ENCODE results near the gene ARMCX1. TPM values are rescaled to one million over a fixed set of nuclear protein-coding genes. Genes with fewer than 3 reads are reported as not detected.

ARMCX1 gene
- total RNA-seq, 1 experiment from 2014 or later: not detected

DNA sequence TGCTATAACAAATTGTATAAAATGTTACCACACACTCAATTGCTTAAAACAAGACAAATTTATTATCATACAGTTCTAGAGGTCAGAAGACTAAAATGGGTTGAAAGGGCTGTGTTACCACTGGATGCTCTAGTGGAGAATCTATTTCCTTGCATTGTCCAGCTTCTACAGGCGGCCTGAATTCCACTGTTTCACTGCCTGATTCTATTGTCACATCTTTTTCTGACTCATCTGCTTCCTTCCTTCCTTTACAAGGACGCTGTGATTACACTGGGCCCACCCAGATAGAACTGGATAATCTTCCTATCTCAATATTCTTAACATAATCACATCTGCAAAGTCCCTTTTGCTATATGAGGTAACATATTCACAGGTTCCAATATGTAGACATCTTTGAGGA, 19.4 kb upstream of the ARMCX1 start:
- no peak for TF ChIP-seq CTCF (IDR thresholded peaks at IDR 0.05; ENCODE audit: insufficient read depth in 1 of 2, low read depth in 1 of 2, low read length in 1 of 2, severe bottlenecking in 1 of 2, unreplicated experiment in 1 of 2)
- no peaks in the 10 kb centered on the region for H3K36me3 ChIP-seq (ENCODE audit: control insufficient read depth, insufficient read depth, low read length)
- no peak overlapping the region for H3K27ac Mint-ChIP-seq (ENCODE audit: unreplicated experiment)
- no peak overlapping the region for H3K4me3 ChIP-seq (ENCODE audit: low read depth, low read length)
- H3K27me3 Mint-ChIP-seq (ENCODE audit: insufficient read depth, unreplicated experiment): no peaks in the 10 kb centered on the region
- no peak overlapping the region for H3K4me3 Mint-ChIP-seq (ENCODE audit: unreplicated experiment)
- H3K4me1 Mint-ChIP-seq (ENCODE audit: low read depth, unreplicated experiment): no peaks in the 10 kb centered on the region
- no peaks in the 10 kb centered on the region for H3K9me3 Mint-ChIP-seq (ENCODE audit: unreplicated experiment)
- no peak for DNase-seq
- H3K9me3 ChIP-seq: no peaks in the 10 kb centered on the region
- no TSS peak for BruUV-seq (replicated peaks)
- intact Hi-C loops (cut with micrococcal nuclease; ENCODE audit: unreplicated experiment): no loop called here
- ChIA-PET CTCF (no interaction called here), POLR2A (no interaction called here)
- H3K27me3 ChIP-seq (replicated peaks; ENCODE audit: control insufficient read depth, insufficient read depth, low read length): no peaks in the 10 kb centered on the region
- no peaks in the 10 kb centered on the region for H3K36me3 Mint-ChIP-seq (ENCODE audit: insufficient read depth, unreplicated experiment)
- no peaks in the 10 kb centered on the region for H3K4me1 ChIP-seq

- Histone ChIP-seq H3K9me3 (no peaks in the 10 kb centered on the region), H3K36me3 (ENCODE audit: control insufficient read depth, insufficient read depth, low read length) (no peaks in the 10 kb centered on the region), H3K4me1 (no peaks in the 10 kb centered on the region), H3K27me3 (replicated peaks; ENCODE audit: control insufficient read depth, insufficient read depth, low read length) (no peaks in the 10 kb centered on the region), H3K4me3 (ENCODE audit: low read depth, low read length) (no peak overlapping the region)
- Mint-ChIP-seq H3K9me3 (ENCODE audit: unreplicated experiment) (no peaks in the 10 kb centered on the region), H3K27ac (ENCODE audit: unreplicated experiment) (no peak overlapping the region), H3K36me3 (ENCODE audit: insufficient read depth, unreplicated experiment) (no peaks in the 10 kb centered on the region), H3K27me3 (ENCODE audit: insufficient read depth, unreplicated experiment) (no peaks in the 10 kb centered on the region), H3K4me3 (ENCODE audit: unreplicated experiment) (no peak overlapping the region), H3K4me1 (ENCODE audit: low read depth, unreplicated experiment) (no peaks in the 10 kb centered on the region)
- CTCF ChIA-PET: no interaction called here
- intact Hi-C loops (cut with micrococcal nuclease; ENCODE audit: unreplicated experiment): no loop called here
- DNase-seq: no peak
- POLR2A ChIA-PET: no interaction called here
- BruUV-seq (replicated peaks): no TSS peak
- no peak for TF ChIP-seq CTCF (IDR thresholded peaks at IDR 0.05; ENCODE audit: insufficient read depth in 1 of 2, low read depth in 1 of 2, low read length in 1 of 2, severe bottlenecking in 1 of 2, unreplicated experiment in 1 of 2)
These were observed 11.2 kb upstream of the ARMCX1 start for GRCh38 chrX:101539116-101539515.

- intact Hi-C loops (cut with micrococcal nuclease; ENCODE audit: unreplicated experiment): no loop called here
- Mint-ChIP-seq H3K4me3 (ENCODE audit: unreplicated experiment) (no peak overlapping the region), H3K27ac (ENCODE audit: unreplicated experiment) (no peak overlapping the region), H3K27me3 (ENCODE audit: insufficient read depth, unreplicated experiment) (no peaks in the 10 kb centered on the region), H3K4me1 (ENCODE audit: low read depth, unreplicated experiment) (no peaks in the 10 kb centered on the region), H3K36me3 (ENCODE audit: insufficient read depth, unreplicated experiment) (no peaks in the 10 kb centered on the region), H3K9me3 (ENCODE audit: unreplicated experiment) (no peaks in the 10 kb centered on the region)
- CTCF ChIA-PET: no interaction called here
- TF ChIP-seq CTCF (IDR thresholded peaks at IDR 0.05; ENCODE audit: insufficient read depth in 1 of 2, low read depth in 1 of 2, low read length in 1 of 2, severe bottlenecking in 1 of 2, unreplicated experiment in 1 of 2): no peak
- no peaks in the 10 kb centered on the region for H3K27me3 ChIP-seq (replicated peaks; ENCODE audit: control insufficient read depth, insufficient read depth, low read length)
- POLR2A ChIA-PET: no interaction called here
- H3K4me3 ChIP-seq (ENCODE audit: low read depth, low read length): no peak overlapping the region
- no peaks in the 10 kb centered on the region for H3K9me3 ChIP-seq
- DNase-seq: no peak
- BruUV-seq (replicated peaks): no TSS peak
- H3K36me3 ChIP-seq (ENCODE audit: control insufficient read depth, insufficient read depth, low read length): no peaks in the 10 kb centered on the region
- H3K4me1 ChIP-seq: no peaks in the 10 kb centered on the region
These were observed 518 bp downstream of the ARMCX1 start for GRCh38 chrX:101550751-101551379.

All from Caco-2 (cell line).